Vagina (tissue), 2 donors: ENCODE measurements around the gene TCF7L1.

Experiments
- CTCF ChIP-seq, 3 experiments: fragments of 450-650 bp in 2 of 3; fragments of 200-600 bp in 1 of 3; sonication (generic) in 1 of 3; IDR thresholded peaks; one replicate each; pipeline ENCODE4 v1.5.1; 2017 to 2019; ENCODE audit warnings: antibody characterized with exemption in 3 of 3, mild to moderate bottlenecking in 2 of 3, moderate library complexity in 2 of 3
- POLR2A ChIP-seq, 2 donors: fragments of 450-650 bp; IDR thresholded peaks; one replicate each; pipeline ENCODE4 v1.6.1; 2017; ENCODE audit warnings: antibody characterized with exemption in 2 of 2, mild to moderate bottlenecking in 2 of 2, moderate library complexity in 2 of 2

- TF ChIP-seq POLR2A (IDR thresholded peaks at IDR 0.05) (no peak), CTCF (IDR thresholded peaks at IDR 0.05) (no peak)
Observed at GRCh38 chr2:85106489-85107180, 26.6 kb upstream of the TCF7L1 start.
